ENCODE data around the gene APCDD1L. TPM values are rescaled to one million over a fixed set of nuclear protein-coding genes. Genes with fewer than 3 reads are reported as not detected.

Gene APCDD1L
- total RNA-seq, 3 donors from 2014 or later = 0.73 to 2.0 TPM; not detected in 1

DNA sequence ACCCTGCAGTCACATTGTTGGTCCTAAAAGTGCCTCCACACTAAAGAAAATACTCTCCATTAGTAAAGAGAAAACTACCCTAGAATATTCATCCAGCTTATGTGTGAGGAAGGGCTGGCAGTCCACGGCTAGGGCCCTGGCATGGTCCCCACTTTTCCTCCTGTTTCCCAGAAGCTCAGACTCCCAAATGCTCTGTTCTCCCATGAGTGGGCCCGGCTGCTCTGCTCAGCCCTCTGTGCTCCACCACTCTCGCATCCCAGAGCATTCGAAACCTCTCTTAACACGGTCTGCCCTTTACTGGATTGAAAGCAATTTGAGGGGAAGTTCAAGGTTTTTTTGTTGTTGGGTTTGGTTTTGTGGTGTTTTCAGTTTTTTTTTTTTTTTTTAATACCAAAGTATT lies 61.8 kb downstream of the APCDD1L start:
- Histone ChIP-seq H3K4me1 (no peaks in the 10 kb centered on the region), H3K9me3 (no peaks in the 10 kb centered on the region), H3K27me3 (no peaks in the 10 kb centered on the region), H3K4me3 (no peak overlapping the region), H3K36me3 (no peaks in the 10 kb centered on the region), H3K27ac (no peak overlapping the region)
- TF ChIP-seq POLR2A (IDR thresholded peaks at IDR 0.05) (no peak), POLR2AphosphoS5 (IDR thresholded peaks at IDR 0.05) (no peak)
- TF ChIP-seq, protein P1, sequence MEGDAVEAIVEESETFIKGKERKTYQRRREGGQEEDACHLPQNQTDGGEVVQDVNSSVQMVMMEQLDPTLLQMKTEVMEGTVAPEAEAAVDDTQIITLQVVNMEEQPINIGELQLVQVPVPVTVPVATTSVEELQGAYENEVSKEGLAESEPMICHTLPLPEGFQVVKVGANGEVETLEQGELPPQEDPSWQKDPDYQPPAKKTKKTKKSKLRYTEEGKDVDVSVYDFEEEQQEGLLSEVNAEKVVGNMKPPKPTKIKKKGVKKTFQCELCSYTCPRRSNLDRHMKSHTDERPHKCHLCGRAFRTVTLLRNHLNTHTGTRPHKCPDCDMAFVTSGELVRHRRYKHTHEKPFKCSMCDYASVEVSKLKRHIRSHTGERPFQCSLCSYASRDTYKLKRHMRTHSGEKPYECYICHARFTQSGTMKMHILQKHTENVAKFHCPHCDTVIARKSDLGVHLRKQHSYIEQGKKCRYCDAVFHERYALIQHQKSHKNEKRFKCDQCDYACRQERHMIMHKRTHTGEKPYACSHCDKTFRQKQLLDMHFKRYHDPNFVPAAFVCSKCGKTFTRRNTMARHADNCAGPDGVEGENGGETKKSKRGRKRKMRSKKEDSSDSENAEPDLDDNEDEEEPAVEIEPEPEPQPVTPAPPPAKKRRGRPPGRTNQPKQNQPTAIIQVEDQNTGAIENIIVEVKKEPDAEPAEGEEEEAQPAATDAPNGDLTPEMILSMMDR (IDR thresholded peaks at IDR 0.05) = no peak
- intact Hi-C loops (cut with DNase I; ENCODE audit: low total_unique reads) = no loop called here
- DNase-seq (ENCODE audit: low spot score in 2 of 2) = no peak

DNA sequence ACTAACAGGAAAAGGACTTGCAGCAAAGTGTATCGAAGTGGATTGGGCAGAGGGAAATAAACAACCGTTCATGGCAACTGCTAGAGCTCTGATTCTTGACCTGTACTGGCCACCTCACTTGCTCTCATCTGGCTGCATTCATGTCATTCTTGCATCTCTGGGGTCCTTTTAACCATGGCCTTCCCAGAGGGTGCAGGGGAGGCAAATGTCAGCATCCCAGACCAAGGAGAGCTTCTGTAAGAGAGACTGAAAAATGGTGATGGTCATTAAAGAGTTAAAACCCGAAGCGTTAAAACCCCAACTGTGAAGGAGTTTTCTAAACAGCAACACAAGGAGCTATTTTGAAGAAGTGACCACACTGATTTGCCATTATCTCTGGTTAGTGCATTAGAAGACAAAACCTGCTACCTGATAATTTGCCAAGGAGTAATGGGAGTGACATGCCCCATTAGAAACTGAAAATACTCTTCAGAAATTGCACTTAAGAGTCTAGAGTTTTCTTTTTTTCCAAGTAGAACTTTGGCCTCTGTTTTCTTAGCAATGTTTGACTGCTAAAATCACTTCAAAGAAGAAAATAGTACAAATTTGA lies 62.4 kb downstream of the APCDD1L start:
- intact Hi-C loops (cut with DNase I; ENCODE audit: low total_unique reads) = no loop called here
- TF ChIP-seq POLR2A (IDR thresholded peaks at IDR 0.05) (no peak), POLR2AphosphoS5 (IDR thresholded peaks at IDR 0.05) (no peak)
- TF ChIP-seq, protein P1 (IDR thresholded peaks at IDR 0.05) = no peak
- Histone ChIP-seq H3K27me3 (no peaks in the 10 kb centered on the region), H3K4me3 (no peak overlapping the region), H3K9me3 (no peaks in the 10 kb centered on the region), H3K36me3 (no peaks in the 10 kb centered on the region), H3K27ac (no peak overlapping the region), H3K4me1 (no peaks in the 10 kb centered on the region)
- no peak for DNase-seq (ENCODE audit: low spot score in 2 of 2)

DNA sequence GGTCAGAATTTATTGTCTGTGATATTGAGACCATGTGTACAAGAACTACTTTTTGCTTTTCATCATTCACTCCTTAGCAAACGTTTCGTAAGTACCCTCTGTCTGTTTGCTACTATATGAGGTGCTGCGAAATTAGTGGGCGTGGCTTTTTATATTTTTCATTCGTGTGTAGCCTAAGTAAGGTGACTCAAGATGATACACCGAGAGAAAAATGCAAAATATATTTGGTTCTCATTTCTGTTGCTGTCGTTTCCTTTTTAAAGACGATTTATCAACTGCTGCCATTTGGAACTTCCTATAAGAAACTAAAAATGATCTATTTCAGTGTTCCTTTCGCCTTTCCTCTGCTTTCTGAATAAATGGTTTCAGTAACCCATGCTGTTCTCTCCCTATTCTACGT lies 64.9 kb downstream of the APCDD1L start:
- H3K4me1 ChIP-seq = no peaks in the 10 kb centered on the region
- no peak for DNase-seq (ENCODE audit: low spot score in 2 of 2)
- H3K36me3 ChIP-seq = peaks cover 3% of the 10 kb centered on the region
- H3K4me3 ChIP-seq = no peak overlapping the region
- H3K9me3 ChIP-seq = no peaks in the 10 kb centered on the region
- TF ChIP-seq POLR2AphosphoS5 (IDR thresholded peaks at IDR 0.05) (no peak), POLR2A (IDR thresholded peaks at IDR 0.05) (no peak)
- TF ChIP-seq, protein P1 (IDR thresholded peaks at IDR 0.05) = no peak
- no peak overlapping the region for H3K27ac ChIP-seq
- intact Hi-C loops (cut with DNase I; ENCODE audit: low total_unique reads) = no loop called here
- H3K27me3 ChIP-seq = no peaks in the 10 kb centered on the region

DNA sequence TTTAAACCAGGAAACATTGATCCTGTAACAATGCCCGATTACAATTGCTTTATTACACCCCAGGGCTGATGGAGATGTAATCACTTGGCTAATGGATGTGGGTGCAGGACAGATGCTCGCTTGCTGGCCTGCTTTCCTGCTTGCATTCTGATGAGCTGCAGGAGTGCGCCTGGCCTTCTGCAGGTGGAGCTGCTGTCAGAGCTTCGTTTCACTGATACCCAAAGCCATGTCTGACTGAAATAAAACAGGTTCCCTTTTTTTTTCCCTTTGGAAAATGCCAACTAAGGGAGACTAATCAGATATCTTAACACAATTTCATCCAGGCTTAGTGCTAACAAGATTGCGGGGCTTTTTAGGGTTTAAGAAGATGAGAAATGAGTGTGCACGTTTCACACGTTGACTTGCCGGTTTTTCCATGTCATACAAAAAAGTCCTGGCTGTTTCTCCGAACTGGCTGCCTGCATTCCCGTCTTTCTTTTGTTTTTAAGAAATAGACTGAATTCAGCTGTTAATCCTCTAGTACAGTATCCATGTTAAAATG lies 65.4 kb downstream of the APCDD1L start:
- H3K27me3 ChIP-seq = no peaks in the 10 kb centered on the region
- H3K4me1 ChIP-seq = no peaks in the 10 kb centered on the region
- H3K36me3 ChIP-seq = peaks cover 3% of the 10 kb centered on the region
- TF ChIP-seq, protein P1 (IDR thresholded peaks at IDR 0.05) = no peak
- no peak for TF ChIP-seq POLR2A (IDR thresholded peaks at IDR 0.05)
- no peak for TF ChIP-seq POLR2AphosphoS5 (IDR thresholded peaks at IDR 0.05)
- H3K9me3 ChIP-seq = no peaks in the 10 kb centered on the region
- DNase-seq (ENCODE audit: low spot score in 2 of 2) = no peak
- H3K27ac ChIP-seq = no peak overlapping the region
- intact Hi-C loops (cut with DNase I; ENCODE audit: low total_unique reads) = no loop called here
- H3K4me3 ChIP-seq = no peak overlapping the region

DNA sequence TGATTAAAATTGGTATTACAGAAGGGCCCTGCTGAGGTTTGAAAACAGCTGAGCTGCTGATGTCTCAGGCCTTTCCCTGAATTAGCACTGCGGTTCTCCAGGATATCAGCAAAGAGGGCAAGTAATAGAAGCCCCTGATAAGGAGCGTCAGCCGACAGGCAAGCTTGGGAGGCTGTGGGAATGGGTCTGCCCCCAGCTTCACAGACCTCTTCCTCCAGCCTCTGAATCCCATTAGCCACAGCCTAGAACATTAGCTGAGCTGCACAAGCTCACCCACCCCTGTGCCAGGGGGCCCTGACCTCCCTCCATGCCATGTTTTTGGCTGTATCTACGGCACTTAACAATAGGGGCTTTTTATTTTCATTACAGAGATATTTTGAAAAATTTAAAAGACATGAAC lies 66.2 kb downstream of the APCDD1L start:
- Histone ChIP-seq H3K27ac (no peak overlapping the region), H3K27me3 (no peaks in the 10 kb centered on the region), H3K9me3 (no peaks in the 10 kb centered on the region), H3K4me3 (no peak overlapping the region), H3K36me3 (peaks cover 3% of the 10 kb centered on the region), H3K4me1 (no peaks in the 10 kb centered on the region)
- no peak for DNase-seq (ENCODE audit: low spot score in 2 of 2)
- intact Hi-C loops (cut with DNase I; ENCODE audit: low total_unique reads) = no loop called here
- TF ChIP-seq, protein P1 (IDR thresholded peaks at IDR 0.05) = no peak
- TF ChIP-seq POLR2A (IDR thresholded peaks at IDR 0.05) = no peak
- no peak for TF ChIP-seq POLR2AphosphoS5 (IDR thresholded peaks at IDR 0.05)

All from breast epithelium (tissue), 4 donors.